ENCODE measurements around the gene IFIT2.
"Not testable (repeated sequence)": the region's sequence is repeated elsewhere in the genome, so short reads cannot be mapped to it uniquely, and the experiment has no call there.

IFIT2 gene, protein sequence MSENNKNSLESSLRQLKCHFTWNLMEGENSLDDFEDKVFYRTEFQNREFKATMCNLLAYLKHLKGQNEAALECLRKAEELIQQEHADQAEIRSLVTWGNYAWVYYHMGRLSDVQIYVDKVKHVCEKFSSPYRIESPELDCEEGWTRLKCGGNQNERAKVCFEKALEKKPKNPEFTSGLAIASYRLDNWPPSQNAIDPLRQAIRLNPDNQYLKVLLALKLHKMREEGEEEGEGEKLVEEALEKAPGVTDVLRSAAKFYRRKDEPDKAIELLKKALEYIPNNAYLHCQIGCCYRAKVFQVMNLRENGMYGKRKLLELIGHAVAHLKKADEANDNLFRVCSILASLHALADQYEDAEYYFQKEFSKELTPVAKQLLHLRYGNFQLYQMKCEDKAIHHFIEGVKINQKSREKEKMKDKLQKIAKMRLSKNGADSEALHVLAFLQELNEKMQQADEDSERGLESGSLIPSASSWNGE

DNA sequence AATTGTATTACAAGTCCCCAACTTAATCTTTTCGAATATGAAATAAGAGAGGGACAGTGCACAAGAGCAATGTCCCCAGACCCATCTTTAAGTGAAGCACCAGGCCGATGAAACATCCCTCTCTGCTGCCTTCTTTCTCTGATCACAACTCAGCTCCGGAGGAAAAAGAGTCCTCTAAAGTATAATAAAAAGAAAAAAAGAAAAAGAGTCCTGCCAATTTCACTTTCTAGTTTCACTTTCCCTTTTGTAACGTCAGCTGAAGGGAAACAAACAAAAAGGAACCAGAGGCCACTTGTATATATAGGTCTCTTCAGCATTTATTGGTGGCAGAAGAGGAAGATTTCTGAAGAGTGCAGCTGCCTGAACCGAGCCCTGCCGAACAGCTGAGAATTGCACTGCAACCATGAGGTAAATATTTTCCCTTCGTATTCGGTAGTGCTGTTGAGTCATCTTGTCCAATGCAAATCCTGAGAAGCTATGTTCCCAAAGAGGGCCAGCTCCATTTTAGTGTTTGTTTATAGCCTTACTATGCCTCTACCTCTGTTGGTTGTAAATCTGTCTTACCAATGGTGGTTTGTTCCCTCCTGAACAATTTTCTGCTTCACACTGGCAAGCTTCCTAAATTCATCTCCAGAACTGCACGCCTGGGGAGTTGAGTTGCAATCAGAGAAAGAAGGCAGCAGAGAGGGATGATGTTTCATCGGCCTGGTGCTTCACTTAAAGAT is at the start of gene IFIT2:
Gene IFIT2 (plus strand): TSS at position 326 of the 725 bp plus-strand sequence. CDS start 78 bp downstream, at position 404.
- Histone ChIP-seq H3K4me1 (ENCODE audit: control insufficient read depth, low read depth, low read length) (peaks cover 10% of the 10 kb centered on the region), H3K27ac (ENCODE audit: low read length) (no peak within 1 kb of the TSS), H3K36me3 (ENCODE audit: control insufficient read depth, low read depth, low read length) (no peaks in the 10 kb centered on the region), H3K27me3 (ENCODE audit: control insufficient read depth, insufficient read depth, low read length) (no peaks in the 10 kb centered on the region), H3K4me3 (ENCODE audit: low read length) (no peak within 1 kb of the TSS), H3K9me3 (ENCODE audit: control insufficient read depth, low read depth, low read length) (no peaks in the 10 kb centered on the region), H3K9ac (ENCODE audit: low read length) (no peak within 1 kb of the TSS)

DNA sequence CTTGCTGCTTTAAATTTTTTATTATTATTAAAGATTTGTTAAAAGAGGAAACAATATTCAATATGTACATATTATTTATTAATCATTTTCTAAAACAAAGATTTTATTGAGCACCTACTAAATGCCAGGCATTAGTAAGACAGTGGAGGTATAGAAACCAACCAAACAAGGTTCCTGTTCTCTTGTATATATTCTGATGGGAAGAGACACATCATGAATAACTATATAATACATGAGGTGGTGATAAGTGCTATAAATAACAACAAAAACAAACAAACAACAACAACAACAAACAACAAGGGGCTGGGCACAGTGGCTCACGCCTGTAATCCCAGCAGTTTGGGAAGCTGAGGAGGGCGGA is 49.6 kb upstream of the IFIT2 start:
- Histone ChIP-seq H3K9me3 (ENCODE audit: control insufficient read depth, low read depth, low read length) (no peaks in the 10 kb centered on the region), H3K36me3 (ENCODE audit: control insufficient read depth, low read depth, low read length) (no peaks in the 10 kb centered on the region), H3K4me1 (ENCODE audit: control insufficient read depth, low read depth, low read length) (peaks cover under 1% of the 10 kb centered on the region), H3K27ac (ENCODE audit: low read length) (no peak overlapping the region), H3K27me3 (ENCODE audit: control insufficient read depth, insufficient read depth, low read length) (peaks cover 7% of the 10 kb centered on the region), H3K4me3 (ENCODE audit: low read length) (no peak overlapping the region), H3K9ac (ENCODE audit: low read length) (no peak overlapping the region)

DNA sequence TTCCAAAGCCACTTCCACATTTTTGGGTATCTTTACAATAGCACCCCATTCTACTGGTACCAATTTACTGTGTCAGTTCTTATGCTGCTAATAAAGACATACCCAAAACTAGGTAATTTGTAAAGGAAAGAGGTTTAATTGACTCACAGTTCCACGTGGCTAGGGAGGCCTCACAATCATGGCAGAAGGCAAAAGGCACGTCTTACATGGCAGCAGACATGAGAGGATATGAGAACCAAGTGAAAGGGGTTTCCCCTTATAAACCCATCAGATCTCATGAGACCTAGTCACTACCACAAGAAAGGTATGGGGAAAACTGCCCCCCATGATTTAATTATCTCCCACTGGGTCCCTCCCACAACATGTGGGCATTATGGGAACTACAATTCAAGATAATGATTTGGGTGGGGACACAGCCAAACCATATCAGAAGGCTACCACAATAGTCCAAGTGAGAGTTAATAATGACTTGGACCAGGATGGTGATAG is 46.7 kb upstream of the IFIT2 start:
- not testable (repeated sequence) for H3K9me3 ChIP-seq (ENCODE audit: control insufficient read depth, low read depth, low read length); H3K27me3 ChIP-seq (ENCODE audit: control insufficient read depth, insufficient read depth, low read length); H3K4me1 ChIP-seq (ENCODE audit: control insufficient read depth, low read depth, low read length); H3K4me3 ChIP-seq (ENCODE audit: low read length); H3K9ac ChIP-seq (ENCODE audit: low read length); H3K27ac ChIP-seq (ENCODE audit: low read length); H3K36me3 ChIP-seq (ENCODE audit: control insufficient read depth, low read depth, low read length)

DNA sequence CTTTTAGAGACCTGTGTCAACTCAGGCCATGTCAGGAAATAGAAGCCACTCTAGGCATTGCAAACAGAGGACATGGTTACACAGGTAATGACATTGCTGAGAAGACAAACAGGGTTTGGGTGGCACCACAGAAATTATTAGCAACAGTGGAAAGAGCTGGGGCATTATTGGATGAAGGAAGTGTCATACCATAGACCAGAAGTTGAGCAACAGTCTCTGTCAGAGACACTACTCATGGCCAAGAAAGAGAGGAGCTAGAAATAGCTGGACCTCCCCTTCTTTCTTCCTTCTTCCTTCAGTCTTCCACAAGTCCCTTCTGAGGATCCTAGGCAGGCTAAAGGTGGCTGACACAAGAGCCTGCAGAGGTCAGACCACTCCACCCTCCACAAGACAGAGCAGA is 46.1 kb upstream of the IFIT2 start:
- Histone ChIP-seq H3K27me3 (ENCODE audit: control insufficient read depth, insufficient read depth, low read length) (peaks cover 4% of the 10 kb centered on the region), H3K4me3 (ENCODE audit: low read length) (no peak overlapping the region), H3K27ac (ENCODE audit: low read length) (no peak overlapping the region), H3K9ac (ENCODE audit: low read length) (no peak overlapping the region), H3K4me1 (ENCODE audit: control insufficient read depth, low read depth, low read length) (peaks cover 7% of the 10 kb centered on the region), H3K9me3 (ENCODE audit: control insufficient read depth, low read depth, low read length) (no peaks in the 10 kb centered on the region), H3K36me3 (ENCODE audit: control insufficient read depth, low read depth, low read length) (no peaks in the 10 kb centered on the region)

DNA sequence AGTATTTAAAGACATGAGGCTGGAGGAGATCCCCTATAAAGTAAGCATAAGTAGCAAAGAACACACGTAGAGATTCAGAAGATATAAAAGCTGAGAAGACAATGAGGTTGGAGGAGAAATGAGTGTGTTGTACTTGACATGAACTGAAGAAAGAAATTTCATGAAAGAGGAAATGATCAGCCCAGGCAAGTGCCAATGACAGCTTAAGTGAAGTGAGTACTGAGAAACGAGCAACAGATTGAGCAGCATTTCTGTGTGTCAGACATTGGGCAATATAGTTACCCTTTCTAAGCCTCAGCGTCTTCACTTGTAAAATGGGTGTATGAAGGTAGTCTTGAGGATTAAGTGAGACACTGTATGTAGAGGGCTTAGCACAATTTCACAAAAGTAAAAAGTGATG is 45.5 kb upstream of the IFIT2 start:
- H3K27me3 ChIP-seq (ENCODE audit: control insufficient read depth, insufficient read depth, low read length), result no peaks in the 10 kb centered on the region
- no peak overlapping the region for H3K27ac ChIP-seq (ENCODE audit: low read length)
- no peaks in the 10 kb centered on the region for H3K9me3 ChIP-seq (ENCODE audit: control insufficient read depth, low read depth, low read length)
- H3K36me3 ChIP-seq (ENCODE audit: control insufficient read depth, low read depth, low read length), result no peaks in the 10 kb centered on the region
- peaks cover 7% of the 10 kb centered on the region for H3K4me1 ChIP-seq (ENCODE audit: control insufficient read depth, low read depth, low read length)
- no peak overlapping the region for H3K4me3 ChIP-seq (ENCODE audit: low read length)
- no peak overlapping the region for H3K9ac ChIP-seq (ENCODE audit: low read length)

DNA sequence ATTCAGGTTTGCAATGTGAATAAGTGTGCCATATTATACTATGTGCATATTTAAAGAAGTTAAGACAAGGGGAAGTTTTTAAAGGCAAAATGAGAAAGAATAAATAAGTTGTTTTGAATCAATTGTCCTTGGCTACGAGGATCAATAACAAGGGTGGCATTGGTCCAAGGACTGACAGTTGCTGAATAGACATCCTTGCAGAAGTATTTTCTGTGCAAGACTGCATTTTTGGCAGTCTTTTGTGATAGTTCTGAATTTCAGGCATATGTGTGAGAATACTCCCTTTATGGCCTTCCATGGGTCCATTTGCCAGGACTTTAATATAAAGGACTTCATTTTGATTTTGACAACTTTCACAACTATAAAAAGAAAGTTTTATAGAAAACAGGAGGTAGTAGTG is 44.9 kb upstream of the IFIT2 start:
- Histone ChIP-seq H3K9ac (ENCODE audit: low read length) (no peak overlapping the region), H3K27me3 (ENCODE audit: control insufficient read depth, insufficient read depth, low read length) (no peaks in the 10 kb centered on the region), H3K9me3 (ENCODE audit: control insufficient read depth, low read depth, low read length) (no peaks in the 10 kb centered on the region), H3K4me1 (ENCODE audit: control insufficient read depth, low read depth, low read length) (peaks cover 7% of the 10 kb centered on the region), H3K36me3 (ENCODE audit: control insufficient read depth, low read depth, low read length) (no peaks in the 10 kb centered on the region), H3K4me3 (ENCODE audit: low read length) (no peak overlapping the region), H3K27ac (ENCODE audit: low read length) (no peak overlapping the region)

DNA sequence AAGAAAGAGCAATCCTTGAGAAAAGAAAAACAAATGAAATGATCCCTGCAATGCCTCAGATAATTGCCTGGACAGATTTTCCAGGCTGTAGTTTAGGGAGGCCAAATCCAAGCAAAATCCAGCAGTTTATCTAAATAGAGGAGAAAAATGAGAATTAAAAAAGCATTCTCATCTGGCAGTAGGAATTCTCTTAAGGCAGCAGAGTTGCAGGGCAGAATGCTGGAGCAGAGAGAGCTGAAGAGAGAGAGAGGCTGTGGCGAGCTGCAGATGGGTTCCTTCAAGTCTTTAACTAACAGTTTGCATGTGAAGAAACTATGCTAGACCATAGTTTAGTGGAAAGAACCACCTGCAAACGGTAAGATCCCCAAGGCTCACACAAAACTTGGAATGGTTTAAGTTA is 44.3 kb upstream of the IFIT2 start:
- Histone ChIP-seq H3K27me3 (ENCODE audit: control insufficient read depth, insufficient read depth, low read length) (no peaks in the 10 kb centered on the region), H3K36me3 (ENCODE audit: control insufficient read depth, low read depth, low read length) (no peaks in the 10 kb centered on the region), H3K27ac (ENCODE audit: low read length) (no peak overlapping the region), H3K9ac (ENCODE audit: low read length) (no peak overlapping the region), H3K4me1 (ENCODE audit: control insufficient read depth, low read depth, low read length) (peaks cover 7% of the 10 kb centered on the region), H3K4me3 (ENCODE audit: low read length) (no peak overlapping the region), H3K9me3 (ENCODE audit: control insufficient read depth, low read depth, low read length) (no peaks in the 10 kb centered on the region)

DNA sequence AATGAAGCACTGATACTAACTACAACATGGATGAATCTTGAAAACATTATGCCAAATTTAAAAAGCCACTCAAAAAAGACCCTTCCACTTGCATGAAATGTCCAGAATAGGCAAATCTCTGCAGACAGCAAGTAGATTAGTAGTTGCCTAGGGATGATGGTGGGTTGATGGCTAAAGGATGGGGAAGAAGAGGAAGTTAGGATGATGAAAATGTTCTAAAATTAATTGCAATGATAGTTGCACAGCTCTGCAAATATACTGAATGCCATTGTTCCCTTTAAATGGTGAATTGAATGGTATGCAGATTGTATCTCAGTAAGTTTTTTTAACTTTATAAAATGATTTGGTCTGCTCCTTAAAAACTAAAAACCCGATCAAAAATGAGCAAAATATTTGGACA is 43.0 kb upstream of the IFIT2 start:
- H3K9ac ChIP-seq (ENCODE audit: low read length), result no peak overlapping the region
- no peak overlapping the region for H3K27ac ChIP-seq (ENCODE audit: low read length)
- no peaks in the 10 kb centered on the region for H3K9me3 ChIP-seq (ENCODE audit: control insufficient read depth, low read depth, low read length)
- peaks cover 7% of the 10 kb centered on the region for H3K4me1 ChIP-seq (ENCODE audit: control insufficient read depth, low read depth, low read length)
- no peaks in the 10 kb centered on the region for H3K36me3 ChIP-seq (ENCODE audit: control insufficient read depth, low read depth, low read length)
- H3K27me3 ChIP-seq (ENCODE audit: control insufficient read depth, insufficient read depth, low read length), result no peaks in the 10 kb centered on the region
- no peak overlapping the region for H3K4me3 ChIP-seq (ENCODE audit: low read length)

DNA sequence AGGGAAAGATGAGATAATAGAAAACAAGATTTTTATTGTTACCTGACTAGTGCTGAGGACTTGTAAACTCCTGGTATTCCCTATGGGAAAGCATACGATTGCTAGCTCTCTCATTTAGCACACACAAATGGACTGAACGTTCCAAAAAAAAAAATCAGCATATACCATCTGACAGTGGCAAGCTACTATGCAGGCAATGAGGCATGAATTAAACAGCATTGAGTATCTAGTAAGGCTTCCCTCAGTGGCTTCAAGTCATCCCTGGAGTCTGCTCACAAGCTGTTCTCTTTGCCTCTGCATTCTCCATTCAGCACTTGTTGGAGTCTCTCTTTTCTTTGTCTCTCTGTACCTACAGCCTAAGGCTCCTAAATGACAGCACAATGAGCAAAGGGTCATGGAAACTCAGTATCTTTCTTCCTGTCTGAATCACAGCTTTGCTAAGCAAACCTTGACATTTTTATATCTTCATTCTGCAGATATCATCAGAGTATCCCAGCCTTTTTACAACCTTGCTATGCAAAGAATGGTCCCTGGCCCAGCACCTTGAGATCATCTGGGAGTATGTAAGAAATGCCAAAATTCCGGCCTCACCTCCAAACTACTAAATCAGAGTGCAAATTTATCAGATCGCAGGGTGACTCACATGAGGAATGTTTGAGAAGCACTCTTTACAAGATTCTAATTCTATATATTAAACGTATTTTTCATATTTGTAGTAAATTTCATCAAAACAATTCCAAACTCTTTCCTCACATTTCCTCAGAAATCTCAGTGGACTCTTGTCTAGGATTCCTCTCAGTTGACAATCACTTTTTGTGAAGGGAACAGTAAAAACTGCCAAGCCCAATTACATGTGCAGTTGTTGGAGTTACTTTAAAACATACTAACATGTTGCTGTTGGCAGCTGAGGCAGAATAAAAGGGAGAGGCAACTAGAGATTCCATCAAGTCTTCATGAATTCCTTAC is 39.5 kb upstream of the IFIT2 start:
- Histone ChIP-seq H3K4me3 (ENCODE audit: low read length) (no peak overlapping the region), H3K36me3 (ENCODE audit: control insufficient read depth, low read depth, low read length) (no peaks in the 10 kb centered on the region), H3K27me3 (ENCODE audit: control insufficient read depth, insufficient read depth, low read length) (no peaks in the 10 kb centered on the region), H3K9ac (ENCODE audit: low read length) (no peak overlapping the region), H3K9me3 (ENCODE audit: control insufficient read depth, low read depth, low read length) (no peaks in the 10 kb centered on the region), H3K27ac (ENCODE audit: low read length) (no peak overlapping the region), H3K4me1 (ENCODE audit: control insufficient read depth, low read depth, low read length) (peaks cover 5% of the 10 kb centered on the region)

DNA sequence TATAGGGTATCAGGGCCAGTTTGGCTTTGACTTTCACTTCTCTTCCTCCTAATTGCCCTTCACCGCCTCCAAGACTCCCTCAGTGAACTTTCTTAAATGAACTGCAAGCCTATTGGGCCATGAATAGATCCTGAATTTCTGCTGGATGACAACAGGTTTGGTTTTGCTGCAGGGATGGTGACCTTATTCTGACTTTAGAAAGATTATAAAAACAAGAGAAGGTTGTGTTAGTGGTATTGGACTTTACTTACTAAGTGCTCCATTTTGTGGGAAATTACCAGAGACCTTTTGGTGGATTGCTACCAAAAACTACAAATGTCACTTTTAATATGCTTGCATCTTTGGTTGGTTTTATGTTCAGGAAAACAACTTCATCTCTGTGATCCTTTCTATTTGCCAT is 38.8 kb upstream of the IFIT2 start:
- Histone ChIP-seq H3K9ac (ENCODE audit: low read length) (no peak overlapping the region), H3K9me3 (ENCODE audit: control insufficient read depth, low read depth, low read length) (no peaks in the 10 kb centered on the region), H3K4me1 (ENCODE audit: control insufficient read depth, low read depth, low read length) (no peaks in the 10 kb centered on the region), H3K27me3 (ENCODE audit: control insufficient read depth, insufficient read depth, low read length) (no peaks in the 10 kb centered on the region), H3K27ac (ENCODE audit: low read length) (no peak overlapping the region), H3K36me3 (ENCODE audit: control insufficient read depth, low read depth, low read length) (no peaks in the 10 kb centered on the region), H3K4me3 (ENCODE audit: low read length) (no peak overlapping the region)

DNA sequence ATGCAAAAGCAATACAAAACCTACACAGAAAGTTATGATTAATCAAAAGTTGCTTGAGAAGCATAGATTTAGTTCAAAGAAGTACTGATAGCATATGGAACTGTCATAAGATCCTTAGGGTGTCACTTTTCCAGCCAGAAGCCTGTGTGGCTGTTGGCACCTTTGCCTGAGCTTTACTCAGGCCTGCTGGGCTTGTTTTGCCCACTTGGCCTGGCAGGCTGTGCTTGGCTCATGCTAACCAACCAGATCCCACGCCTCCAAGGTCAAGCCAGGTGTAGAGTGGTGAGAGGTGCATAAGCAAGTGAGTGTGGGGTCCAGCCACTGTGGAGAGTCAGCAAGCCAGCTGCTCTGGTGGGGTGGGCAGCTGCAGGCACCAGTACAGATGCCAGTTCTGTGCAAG is 38.3 kb upstream of the IFIT2 start:
- Histone ChIP-seq H3K9ac (ENCODE audit: low read length) (no peak overlapping the region), H3K4me1 (ENCODE audit: control insufficient read depth, low read depth, low read length) (no peaks in the 10 kb centered on the region), H3K4me3 (ENCODE audit: low read length) (no peak overlapping the region), H3K9me3 (ENCODE audit: control insufficient read depth, low read depth, low read length) (no peaks in the 10 kb centered on the region), H3K27ac (ENCODE audit: low read length) (no peak overlapping the region), H3K27me3 (ENCODE audit: control insufficient read depth, insufficient read depth, low read length) (no peaks in the 10 kb centered on the region), H3K36me3 (ENCODE audit: control insufficient read depth, low read depth, low read length) (no peaks in the 10 kb centered on the region)

All from iPS-18a (cell line).